Kasumi-1 (cell line): Measurements from ENCODE around the gene CES2.
"Not testable (repeated sequence)": the region's sequence is repeated elsewhere in the genome, so short reads cannot be mapped to it uniquely, and the experiment has no call there.

Source experiments
- DNase-seq, 2 experiments: peaks; one replicate each; lab custom pipeline; 2025; lab: John Stamatoyannopoulos, UW

The CES2 gene

DNA sequence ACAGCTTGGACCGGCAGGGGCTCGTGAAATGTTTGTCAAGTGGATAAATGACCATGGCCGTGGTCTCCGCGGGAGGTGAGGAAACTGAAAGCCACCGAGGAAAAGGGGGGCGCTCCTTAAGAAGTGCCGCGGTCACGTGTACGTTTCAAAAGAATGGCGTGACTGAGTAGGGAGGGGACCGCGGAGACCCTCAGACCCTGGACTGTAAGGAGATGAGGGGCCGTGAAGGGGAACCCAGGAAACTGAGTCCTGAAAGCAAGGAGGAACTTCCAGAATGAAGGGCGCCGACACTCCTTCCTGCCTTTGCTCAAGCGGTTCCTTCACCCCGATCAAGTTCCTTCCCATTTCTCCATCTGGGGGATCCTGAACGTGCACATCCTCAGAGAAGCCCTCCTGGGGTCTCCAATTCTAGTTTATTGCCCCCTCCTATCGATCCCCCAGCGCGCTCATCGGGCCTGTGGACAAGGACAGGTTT lies 440 bp upstream of the CES2 start:
- DNase-seq, result peak; percentile 5 to 23

DNA sequence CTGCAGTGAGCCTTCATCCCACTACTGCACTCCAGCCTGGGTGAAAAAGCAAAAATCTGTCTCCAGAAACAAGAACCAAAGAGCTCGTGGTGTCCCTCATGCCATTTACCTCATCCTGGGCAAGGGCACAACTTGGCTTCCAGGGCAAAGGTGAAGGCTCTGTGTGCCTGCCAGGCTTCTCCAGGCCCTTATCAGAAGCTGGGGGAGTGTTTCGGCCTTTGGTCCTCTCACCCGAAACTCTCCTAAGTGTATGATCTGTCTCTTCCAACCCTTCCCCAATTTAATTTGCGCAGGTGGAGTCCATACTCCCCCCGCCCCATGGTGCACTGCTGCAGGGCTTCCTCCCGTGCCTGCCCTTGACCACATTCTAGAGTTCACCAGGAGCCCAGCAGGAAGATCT lies 1.1 kb downstream of the CES2 start:
- DNase-seq, result no peak

DNA sequence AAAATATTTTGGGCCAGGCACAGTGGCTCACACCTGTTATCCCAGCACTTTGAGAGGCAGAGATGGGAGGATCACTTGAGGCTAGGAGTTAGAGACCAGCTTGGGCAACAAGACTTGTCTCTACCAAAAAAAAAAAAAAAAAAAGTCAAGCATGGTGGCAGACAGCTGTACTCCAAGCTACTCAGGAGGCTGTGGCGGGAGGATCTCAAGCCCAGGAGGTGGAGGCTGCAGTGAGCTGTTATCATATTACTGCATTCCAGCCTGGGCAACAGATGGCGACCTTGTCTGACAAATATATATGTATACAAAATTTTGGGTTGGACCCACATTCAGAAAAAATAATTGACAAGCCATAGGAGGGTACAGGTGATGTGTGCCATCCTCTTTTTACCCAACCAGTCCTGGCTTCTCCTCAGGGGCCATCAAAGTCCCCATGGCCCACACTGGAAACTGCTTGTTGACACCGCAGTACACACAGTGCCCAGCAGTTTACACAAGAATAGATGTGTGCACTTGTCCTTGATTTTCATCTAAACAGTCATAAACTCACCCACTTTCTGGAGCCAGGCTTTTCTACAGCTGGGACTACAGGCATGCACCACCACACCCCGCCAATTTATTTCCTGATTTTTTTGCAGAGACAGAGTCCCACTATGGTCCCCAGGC lies 1.7 kb downstream of the CES2 start:
- DNase-seq, result no peak

GRCh38 chr16:66937725-66938337 lies 2.5 kb downstream of the CES2 start:
- DNase-seq, result no peak

- DNase-seq, result no peak
Measured at GRCh38 chr16:66939366-66939765, 4.0 kb downstream of the CES2 start.

DNA sequence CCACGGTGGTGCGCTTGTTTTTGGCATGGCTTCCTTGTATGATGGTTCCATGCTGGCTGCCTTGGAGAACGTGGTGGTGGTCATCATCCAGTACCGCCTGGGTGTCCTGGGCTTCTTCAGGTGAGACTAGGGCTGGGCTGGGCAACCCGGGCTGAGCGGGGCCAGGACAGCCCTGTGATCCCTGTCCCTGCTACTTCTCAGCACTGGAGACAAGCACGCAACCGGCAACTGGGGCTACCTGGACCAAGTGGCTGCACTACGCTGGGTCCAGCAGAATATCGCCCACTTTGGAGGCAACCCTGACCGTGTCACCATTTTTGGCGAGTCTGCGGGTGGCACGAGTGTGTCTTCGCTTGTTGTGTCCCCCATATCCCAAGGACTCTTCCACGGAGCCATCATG lies 4.9 kb downstream of the CES2 start:
- no peak for DNase-seq

- no peak for DNase-seq
Measured at GRCh38 chr16:66942981-66943380, 7.7 kb downstream of the CES2 start.

GRCh38 chr16:66943426-66944053 lies 8.2 kb downstream of the CES2 start:
- no peak for DNase-seq

- no peak for DNase-seq
Measured at GRCh38 chr16:66944054-66944441, 8.7 kb downstream of the CES2 start.

- DNase-seq, result not testable (repeated sequence)
Measured at GRCh38 chr16:66944971-66945370, 9.7 kb downstream of the CES2 start.

DNA sequence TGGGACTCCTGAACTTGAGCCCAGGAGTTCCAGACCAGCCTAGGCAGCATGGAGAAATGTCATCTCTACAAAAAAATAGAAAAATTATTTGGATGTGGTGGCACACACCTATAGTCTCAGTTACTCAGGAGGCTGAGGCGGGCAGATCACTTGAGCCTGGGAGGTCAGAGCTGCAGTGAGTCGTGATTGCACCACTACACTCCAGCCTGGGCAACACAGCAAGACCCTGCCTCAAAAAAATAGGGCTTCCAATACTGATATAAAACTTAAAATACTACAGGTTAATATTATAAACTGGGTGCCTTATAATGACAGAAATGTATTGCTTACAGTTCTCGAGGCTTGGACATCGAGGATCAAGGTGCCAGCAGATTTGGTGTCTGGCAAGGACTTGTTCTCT lies 10.6 kb downstream of the CES2 start:
- no peak for DNase-seq

DNA sequence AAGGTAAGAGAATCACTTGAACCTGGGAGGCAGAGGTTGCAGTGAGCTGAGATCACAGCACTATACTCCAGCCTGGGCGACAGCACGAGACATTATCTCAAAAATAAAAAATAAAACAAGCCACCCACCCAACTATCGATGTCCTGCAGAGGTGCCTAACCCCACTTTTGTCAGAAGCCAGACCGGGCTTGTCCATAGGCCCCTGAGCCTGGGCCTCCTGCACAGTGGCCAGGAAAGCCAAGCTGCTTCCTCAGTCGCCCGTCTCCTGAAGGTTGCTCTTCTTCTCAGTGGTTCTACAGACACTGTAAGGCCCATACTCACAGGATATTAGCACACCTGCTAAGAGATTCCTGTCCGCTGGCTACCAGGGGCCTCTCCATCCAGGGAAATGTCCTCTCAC lies 11.2 kb downstream of the CES2 start:
- no peak for DNase-seq

DNA sequence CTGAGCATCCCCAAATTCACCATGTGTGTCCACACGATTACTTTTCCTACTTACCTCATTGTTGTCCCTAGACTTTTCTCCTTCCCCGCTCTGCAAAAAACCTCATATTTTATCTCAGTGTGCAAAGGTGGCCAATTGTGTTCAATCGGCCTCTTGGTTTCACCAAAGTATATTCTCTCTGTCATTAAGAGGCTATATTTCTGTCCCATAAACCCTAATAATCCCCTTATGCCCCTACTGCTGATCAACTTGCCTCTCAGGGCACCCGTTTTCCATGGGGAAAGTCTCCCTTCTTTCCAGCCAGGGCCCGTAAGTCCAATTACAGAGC lies 11.6 kb downstream of the CES2 start:
- no peak for DNase-seq

GRCh38 chr16:66947302-66948065 lies 12.2 kb downstream of the CES2 start:
- peak; percentile 86 to 91 for DNase-seq

DNA sequence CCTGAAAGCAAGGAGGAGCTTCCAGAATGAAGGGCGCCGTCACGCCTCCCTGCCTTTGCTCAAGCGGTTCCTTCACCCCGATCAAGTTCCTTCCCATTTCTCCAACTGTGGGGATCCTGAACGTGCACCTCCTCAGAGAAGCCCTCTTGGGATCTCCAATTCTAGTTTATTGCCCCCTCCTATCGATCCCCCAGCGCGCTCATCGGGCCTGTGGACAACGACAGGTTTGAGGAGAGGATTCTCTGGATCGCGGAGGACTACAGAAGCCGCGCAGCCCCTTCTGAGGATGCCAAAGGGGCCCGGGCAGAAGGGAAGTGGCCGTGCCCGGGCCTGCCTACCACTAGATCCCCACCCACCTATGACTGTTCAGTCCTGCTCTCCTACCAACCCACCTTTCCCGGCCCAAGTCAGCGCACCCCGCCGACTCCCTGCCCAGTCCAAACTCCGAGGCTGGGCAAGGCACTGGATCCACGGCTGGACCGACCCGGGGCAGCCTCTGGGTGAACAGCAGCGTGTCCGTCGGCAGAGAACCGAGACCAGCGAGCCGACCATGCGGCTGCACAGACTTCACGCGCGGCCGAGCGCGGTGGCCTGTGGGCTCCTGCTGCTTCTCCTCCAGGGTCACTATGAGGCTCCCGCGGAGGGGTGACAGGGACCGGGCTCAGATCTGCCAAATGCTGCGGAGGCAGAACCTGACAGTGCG lies 13.0 kb downstream of the CES2 start:
- peak in 1 of 2 experiments; percentile 14 for DNase-seq

DNA sequence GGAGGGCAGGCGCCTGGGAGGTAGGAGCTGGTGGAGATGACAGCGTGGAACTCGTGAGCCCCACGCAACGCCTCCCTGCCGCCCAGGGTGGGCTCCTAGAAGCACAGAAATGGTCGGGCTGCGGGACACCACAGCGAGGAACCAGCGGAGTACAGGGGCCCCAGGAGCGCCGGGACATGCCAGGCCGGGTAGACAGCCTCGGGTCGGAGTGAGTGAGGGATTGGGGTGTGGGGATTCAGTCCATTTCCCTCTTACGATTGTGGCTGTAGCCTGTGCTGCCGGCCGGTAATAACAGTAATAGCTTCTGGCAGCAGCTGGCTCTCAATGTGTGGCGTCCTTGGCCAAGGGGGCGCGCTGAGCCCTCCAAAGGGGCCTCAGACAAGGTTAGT lies 13.5 kb downstream of the CES2 start:
- DNase-seq, result no peak

DNA sequence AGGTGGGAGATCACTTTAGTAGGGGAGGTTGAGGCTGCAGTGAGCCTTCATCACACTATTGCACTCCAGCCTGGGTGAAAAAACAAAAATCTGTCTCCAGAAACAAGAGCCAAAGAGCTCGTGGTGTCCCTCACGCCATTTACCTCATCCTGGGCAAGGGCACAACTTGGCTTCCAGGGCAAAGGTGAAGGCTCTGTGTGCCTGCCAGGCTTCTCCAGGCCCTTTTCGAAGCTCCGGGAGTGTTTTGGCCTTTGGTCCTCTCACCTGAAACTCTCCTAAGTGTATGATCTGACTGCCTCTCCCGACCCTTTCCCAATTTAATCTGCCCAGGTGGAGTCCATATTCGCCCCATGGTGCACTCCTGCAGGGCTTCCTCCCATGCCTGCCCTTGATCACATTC lies 14.2 kb downstream of the CES2 start:
- DNase-seq, result no peak

GRCh38 chr16:66950437-66950836 lies 15.1 kb downstream of the CES2 start:
- no peak for DNase-seq

DNA sequence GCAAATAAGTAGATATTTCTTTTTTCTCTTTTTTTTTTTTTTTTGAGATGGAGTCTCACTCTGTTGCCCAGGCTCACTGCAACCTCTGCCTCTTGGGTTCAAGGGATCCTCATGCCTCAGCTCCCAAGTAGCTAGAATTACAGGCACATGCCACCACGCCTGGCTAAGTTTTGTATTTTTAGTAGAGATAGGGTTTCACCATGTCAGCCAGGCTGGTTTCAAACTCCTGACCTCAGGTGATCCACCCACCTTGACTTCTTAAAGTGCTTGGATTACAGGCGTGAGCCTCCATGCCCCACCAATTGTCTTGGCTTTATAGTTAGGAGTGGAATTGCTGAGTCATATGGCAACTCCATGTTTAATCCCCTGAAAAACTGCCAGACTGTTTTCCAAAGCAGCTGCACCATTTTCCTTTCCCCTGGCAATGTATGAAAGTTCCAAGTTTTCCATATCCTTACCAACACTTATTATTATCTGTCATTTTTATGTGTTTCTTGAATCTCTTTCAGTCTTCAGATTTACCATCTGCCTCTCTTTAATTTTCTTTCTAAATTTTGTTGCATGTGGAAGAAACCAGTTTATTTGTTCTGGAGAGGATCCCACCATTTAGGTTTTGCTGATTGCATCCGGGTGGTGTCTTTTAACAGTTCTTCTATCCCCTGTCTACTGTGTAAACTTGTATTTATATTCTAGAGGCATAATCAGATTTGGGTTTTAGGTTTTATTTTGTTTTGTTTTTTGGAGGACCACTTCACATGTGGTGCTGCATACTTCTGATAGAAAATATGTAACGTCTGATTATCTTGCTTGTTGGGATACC lies 15.9 kb downstream of the CES2 start:
- DNase-seq, result no peak

- no peak for DNase-seq
Measured at GRCh38 chr16:66952430-66953110, 17.3 kb downstream of the CES2 start.
